ENCODE results near the gene PSMD1.
"Not testable (repeated sequence)": the region's sequence is repeated elsewhere in the genome, so short reads cannot be mapped to it uniquely, and the experiment has no call there.

The PSMD1 gene

DNA sequence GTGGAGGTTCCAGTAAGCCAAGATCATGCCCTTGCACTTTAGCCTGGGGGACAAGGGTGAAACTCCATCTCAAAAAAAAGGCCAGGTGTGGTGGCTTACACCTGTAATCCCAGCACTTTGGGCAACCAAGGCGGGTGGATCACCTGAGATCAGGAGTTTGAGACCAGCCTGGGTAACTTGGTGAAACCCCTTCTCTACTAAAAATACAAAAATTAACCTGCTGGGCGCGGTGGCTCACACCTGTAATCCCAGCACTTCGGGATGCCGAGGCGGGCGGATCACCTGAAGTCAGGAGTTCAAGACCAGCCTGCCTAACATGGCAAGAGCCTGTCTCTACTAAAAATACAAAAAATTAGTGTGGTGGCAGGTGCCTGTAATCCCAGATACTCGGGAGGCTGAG is 84.1 kb downstream of the PSMD1 start:
- in situ Hi-C loops (cut with HindIII; ENCODE audit: low sequenced_read_pairs), result not testable (repeated sequence)

DNA sequence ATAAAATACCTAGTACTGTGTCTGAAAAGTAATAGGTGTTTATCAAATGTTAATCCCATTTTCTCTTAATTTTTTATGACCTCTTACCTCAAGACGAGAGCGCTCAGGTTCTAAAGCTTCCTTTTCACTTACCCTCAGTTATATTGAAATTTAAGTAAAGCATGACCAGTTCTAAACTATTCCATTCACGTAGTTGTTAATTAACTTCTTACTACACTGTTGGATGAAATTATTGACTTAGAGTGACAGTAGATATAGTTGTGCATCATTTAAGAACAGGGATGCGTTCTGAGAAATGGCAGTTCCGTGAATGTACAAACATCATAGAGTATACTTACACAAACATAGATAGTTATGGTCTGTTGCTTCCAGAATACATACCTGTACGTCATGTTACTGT is 88.2 kb downstream of the PSMD1 start:
- in situ Hi-C loops (cut with HindIII; ENCODE audit: low sequenced_read_pairs), result no loop called here

DNA sequence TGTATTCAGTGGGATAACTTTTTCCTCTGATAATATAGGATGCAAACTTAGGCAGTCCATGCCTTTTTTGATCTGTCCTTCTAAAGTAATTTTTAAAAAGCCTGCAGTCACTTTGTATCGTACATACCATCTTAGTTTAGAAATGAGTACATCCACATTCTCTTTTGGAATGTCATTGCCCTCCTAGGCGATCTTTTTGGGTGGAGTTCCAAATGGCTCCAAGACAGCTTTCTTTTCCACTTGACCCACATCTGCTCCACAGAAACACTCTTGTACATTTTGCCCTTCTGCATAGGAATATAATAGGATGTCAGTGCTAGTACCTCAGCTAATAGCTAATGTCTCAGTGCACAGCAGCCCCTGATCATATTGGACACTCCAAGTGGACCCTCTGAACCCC is 90.0 kb downstream of the PSMD1 start:
- in situ Hi-C loops (cut with HindIII; ENCODE audit: low sequenced_read_pairs), result no loop called here

DNA sequence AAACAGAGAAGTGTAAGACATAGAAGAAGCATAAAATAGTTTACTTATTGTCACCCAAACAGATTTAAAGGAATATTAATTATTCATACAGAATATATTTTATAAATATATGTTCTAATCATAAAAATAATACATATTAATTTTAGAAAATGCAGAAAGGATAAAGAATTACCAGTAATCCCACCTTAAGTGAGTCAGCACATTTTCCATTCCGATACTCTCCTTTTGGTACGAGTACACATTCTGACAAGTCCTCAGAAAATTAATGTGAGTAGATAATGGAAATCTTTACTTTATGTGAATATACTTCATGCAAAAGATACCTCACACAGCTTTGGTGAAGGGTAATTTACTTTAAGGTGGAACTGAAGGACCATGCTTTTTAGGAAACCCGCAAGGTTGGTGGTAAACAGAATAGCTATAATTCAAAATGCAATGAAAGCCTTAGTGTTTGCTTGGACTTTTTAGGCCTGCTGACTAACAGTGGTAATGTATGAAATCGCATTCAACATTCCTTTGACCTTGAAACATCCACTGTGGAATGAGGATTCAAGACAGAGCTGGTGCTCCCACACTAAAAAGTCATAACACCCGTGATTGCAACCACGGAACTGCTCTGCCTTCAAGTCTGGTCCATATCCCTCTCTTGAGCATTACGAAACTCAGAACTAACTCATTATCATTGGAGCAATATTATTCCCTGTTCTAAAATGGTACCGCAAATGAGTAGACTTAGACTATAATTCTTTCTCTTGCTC is 96.3 kb downstream of the PSMD1 start:
- in situ Hi-C loops (cut with HindIII; ENCODE audit: low sequenced_read_pairs), result no loop called here

DNA sequence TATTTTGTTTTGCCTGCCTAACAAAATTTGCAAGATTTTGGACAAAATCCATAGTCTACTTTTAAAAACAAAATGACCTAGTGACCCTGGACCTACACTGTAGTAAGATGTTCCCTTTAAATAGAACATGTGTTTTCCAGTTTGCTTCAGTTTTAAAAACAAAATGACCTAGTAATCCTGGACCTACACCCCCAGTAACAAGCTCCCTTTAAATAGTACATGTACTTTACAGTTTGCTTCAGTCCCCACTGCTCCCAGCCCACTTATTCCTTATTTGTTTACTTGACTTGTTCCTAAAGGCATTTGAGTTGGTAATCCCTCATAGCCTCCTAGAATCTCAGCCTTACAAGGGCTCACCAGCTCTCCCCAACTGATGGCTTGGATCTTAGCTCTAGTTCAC is 102.6 kb downstream of the PSMD1 start:
- in situ Hi-C loops (cut with HindIII; ENCODE audit: low sequenced_read_pairs), result no loop called here

- in situ Hi-C loops (cut with HindIII; ENCODE audit: low sequenced_read_pairs), result no loop called here
Measured at GRCh38 chr2:231160701-231161100, 104.0 kb downstream of the PSMD1 start.

- in situ Hi-C loops (cut with HindIII; ENCODE audit: low sequenced_read_pairs), result no loop called here
Measured at GRCh38 chr2:231161252-231161839, 104.7 kb downstream of the PSMD1 start.

DNA sequence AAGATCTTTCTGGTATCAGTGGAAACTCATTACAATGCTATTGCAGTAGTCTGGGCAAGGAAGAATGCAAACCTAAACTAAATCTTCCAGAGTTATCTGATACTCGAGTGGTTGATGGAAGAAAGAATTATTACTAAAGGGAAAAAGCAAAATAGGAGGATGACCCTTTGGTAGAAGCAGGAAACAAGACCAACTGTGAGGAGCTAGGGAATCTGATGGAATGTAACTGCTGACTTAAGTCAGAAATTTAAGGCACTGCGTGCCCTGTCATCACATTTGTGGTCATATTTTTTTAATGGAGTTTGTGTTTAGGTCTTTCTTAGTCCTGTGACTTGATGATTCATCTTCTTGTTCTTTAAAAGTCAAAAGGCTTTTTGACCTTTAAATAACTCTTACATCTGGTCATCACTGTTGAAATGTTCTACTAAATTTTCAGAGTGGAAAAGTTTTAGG is 105.2 kb downstream of the PSMD1 start:
- in situ Hi-C loops (cut with HindIII; ENCODE audit: low sequenced_read_pairs), result no loop called here

DNA sequence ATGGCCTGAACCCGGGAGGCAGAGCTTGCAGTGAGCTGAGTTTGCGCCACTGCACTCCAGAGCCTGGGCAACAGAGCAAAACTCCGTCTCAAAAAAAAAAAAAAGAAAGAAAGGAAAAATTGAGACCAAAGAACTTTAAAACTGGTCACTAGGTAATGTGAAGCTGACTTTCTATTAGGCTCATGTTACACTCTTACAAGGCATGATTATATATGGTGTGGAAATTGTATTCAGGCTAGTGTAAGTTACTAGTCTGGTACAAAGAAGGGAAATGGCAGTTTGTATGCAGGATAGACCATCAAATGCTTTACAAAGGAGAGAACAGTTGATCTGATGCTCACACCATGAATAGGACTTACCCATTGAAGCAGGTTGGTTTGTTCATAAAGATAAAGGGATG is 106.3 kb downstream of the PSMD1 start:
- in situ Hi-C loops (cut with HindIII; ENCODE audit: low sequenced_read_pairs), result no loop called here

DNA sequence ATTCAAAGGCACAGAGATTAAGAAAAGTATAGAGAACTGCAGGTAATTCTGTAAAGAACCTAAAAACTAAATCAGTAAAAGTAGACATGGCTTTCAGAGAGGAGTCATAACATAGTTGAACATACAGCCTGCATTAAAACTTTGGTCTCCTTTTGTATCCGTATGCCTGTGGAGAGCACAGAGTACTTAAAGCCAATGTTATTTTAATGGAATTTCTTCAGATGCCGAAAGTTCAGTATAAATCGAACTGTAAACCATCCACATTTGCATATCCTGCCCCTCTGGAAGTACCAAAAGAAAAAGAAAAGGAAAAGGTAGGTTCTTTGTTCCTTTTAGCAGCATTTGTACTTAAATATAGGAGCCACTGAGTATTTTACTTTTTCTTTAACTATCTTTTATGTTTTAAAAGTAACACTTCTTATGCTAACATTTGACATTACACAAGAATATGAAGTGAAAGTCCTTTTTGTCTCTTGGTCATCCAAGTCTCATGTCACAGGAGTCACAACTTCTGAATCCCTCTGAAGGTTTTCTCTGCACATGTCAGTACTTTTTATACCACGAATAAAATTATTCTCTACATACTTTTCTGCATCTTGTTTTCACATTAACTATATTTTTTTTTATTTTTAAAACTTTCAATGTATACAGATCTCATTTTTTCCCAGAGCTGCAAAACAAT is 106.9 kb downstream of the PSMD1 start:
- in situ Hi-C loops (cut with HindIII; ENCODE audit: low sequenced_read_pairs), result no loop called here

- in situ Hi-C loops (cut with HindIII; ENCODE audit: low sequenced_read_pairs), result no loop called here
Measured at GRCh38 chr2:231167745-231168459, 111.2 kb downstream of the PSMD1 start.

DNA sequence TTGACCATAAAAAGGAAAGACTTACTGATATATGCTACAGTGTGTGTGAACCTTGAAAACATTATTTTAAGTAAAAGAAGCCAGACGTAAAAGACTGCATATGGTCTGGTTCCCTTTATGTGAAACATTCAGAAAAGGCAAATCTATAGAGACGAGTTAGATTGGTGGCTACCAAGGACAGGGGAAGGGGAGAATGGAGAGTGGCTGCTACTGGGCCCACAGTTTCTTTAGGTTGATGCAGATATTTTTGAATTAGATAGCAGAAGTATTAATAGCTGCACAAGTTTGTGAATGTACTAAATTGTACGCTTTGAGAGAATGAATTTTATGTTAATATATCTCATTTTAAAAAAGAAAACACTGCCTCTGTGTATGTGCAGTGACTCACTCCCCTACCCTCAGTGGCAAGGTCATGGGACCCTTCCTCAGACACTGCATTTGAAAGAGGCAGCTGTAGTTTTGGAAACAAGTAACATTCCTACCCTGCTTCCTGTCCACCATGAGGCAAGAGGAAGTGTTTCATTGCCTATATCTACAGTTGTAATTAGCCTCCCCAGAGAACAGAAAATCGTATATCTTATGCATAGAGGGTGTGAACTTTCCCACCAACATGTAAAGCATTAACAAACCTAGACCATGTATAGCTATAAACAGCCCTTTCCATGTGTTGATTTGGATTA is 111.9 kb downstream of the PSMD1 start:
- in situ Hi-C loops (cut with HindIII; ENCODE audit: low sequenced_read_pairs), result no loop called here

- in situ Hi-C loops (cut with HindIII; ENCODE audit: low sequenced_read_pairs), result no loop called here
Measured at GRCh38 chr2:231169488-231169887, 112.8 kb downstream of the PSMD1 start.

- in situ Hi-C loops (cut with HindIII; ENCODE audit: low sequenced_read_pairs), result no loop called here
Measured at GRCh38 chr2:231170055-231170454, 113.4 kb downstream of the PSMD1 start.

GRCh38 chr2:231172025-231172424 is 115.4 kb downstream of the PSMD1 start:
- in situ Hi-C loops (cut with HindIII; ENCODE audit: low sequenced_read_pairs), result no loop called here

DNA sequence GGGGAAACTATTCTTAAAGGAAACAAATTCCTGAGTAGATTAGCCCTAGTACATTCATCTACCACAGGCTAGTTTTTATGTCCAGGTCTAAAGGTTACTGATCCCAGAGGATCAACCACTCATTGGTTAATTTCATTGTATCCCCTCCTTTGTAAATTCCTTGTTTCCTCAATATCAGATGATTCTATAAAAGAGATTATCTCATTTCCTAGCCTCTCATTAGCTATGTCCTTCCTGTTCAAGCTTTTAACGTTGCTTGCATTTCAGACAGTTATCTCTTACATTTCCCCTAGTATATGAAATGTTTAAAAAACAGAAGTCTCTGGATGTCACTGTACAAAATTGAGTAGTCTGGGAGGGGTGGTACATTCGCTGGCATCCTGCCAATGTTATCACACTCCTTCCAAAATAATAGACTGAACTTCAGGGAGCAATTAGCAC is 117.6 kb downstream of the PSMD1 start:
- in situ Hi-C loops (cut with HindIII; ENCODE audit: low sequenced_read_pairs), result no loop called here

- in situ Hi-C loops (cut with HindIII; ENCODE audit: low sequenced_read_pairs), result no loop called here
Measured at GRCh38 chr2:231176066-231176465, 119.4 kb downstream of the PSMD1 start.

DNA sequence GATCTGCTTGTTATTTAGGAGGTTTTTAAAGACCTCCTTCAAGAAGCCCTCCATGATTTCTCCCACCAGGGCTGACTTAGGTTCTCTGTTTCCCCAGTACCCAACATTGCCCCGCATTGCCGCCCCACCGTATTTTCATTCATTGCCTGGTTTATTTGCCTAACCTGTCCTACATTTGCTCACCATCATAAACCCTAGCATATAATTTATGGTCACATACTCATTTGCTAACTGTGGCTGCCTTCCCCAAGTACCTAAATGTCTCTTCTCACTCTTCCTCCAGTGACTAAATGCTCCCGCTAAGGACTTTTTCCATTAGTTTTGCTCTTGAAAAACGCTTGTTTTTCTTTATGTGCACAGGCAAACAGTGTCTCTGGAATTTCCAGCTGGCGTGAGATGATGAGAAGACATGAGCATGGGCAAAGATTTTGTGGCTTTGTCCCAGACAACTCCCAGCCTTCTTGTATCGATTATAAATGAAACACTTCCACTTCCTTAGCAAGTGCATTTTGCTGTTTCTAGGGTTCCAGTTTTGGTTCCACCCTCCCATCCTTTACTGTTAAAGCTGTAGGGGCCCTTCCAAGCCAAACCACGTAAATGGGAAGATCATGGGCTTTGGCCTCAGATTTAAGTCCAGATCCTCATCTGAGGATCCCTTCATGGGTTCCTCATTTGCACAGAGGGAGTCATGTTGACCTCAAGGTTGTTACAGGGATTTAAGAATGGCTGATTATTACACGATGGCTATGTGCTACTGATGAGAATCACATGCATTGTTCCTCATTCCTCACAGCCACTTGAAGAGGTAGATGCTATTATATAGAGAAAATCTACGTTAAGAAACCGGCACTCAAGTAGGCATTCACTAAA is 120.7 kb downstream of the PSMD1 start:
- in situ Hi-C loops (cut with HindIII; ENCODE audit: low sequenced_read_pairs), result no loop called here

DNA sequence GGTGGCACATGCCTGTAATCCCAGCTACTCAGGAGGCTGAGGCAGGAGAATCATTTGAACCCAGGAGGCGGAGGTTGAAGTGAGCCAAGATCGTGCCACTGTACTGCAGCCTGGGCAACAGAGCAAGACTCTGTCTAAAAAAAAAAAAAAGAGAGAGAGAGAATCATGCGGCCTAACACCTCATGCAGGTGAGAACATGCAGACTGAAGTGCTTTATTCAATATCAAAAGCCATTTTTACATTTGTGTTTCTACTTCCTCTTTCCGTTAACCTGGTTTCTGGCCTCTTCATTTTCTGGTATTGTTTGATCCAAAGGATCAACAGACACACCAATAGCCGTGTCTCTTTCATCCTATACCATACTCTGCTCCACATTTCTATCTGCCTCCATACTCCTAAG is 122.1 kb downstream of the PSMD1 start:
- in situ Hi-C loops (cut with HindIII; ENCODE audit: low sequenced_read_pairs), result not testable (repeated sequence)
